ENCODE results near the gene CITED1. TPM values are rescaled to one million over a fixed set of nuclear protein-coding genes. Genes with fewer than 3 reads are reported as not detected.

Gene CITED1
- total RNA-seq, 1 experiment from 2014 or later = 0.36 TPM

DNA sequence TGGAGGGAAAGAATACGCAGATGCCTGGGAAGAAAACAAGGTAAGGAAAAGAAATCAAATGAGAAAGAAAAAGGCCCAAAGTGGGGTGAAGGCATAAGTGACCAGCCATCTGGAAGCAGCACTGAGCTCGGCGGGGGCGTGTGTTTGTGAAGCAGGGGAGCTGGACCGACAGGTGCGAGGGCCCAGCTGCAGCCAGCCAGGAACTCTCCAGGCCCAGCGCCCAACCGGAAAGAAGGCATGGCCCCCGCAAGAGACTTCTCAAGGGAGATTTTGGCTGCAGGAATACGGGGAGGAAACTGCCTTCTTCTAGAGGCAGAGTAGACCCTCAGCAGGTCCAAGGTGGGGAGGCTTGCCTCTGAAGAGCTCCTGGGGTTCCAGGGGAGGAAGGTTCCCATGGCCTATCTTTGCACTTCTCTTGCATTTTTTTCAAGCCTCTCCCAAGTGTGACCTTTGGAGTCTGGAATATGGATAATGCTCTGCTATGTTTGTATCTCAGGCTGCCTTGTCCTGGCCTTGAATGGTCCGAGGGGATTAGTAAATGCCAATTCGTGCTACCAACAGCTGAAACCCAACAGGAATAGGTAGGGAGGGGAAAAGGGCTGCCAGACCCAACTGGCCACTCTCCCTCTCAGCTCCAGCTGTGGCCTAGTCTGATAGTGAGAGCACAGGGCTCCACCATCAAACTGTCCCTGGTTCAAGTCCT, 10.8 kb upstream of the CITED1 start:
- no peaks in the 10 kb centered on the region for H3K36me3 ChIP-seq (ENCODE audit: control insufficient read depth, insufficient read depth, low read length)
- no peaks in the 10 kb centered on the region for H3K9me3 ChIP-seq (ENCODE audit: control insufficient read depth, insufficient read depth, low read depth, low read length)
- DNase-seq (ENCODE audit: low read depth, low spot score) (no peak), ATAC-seq (no peak)
- intact Hi-C loops (cut with micrococcal nuclease; ENCODE audit: unreplicated experiment) = no loop called here
- no peaks in the 10 kb centered on the region for H3K27me3 ChIP-seq (ENCODE audit: control insufficient read depth, insufficient read depth, low read length)
- no peak overlapping the region for H3K4me3 ChIP-seq (ENCODE audit: low read depth in 2 of 2, low read length in 2 of 2)
- BruUV-seq (replicated peaks) = no TSS peak
- TF ChIP-seq REST (IDR thresholded peaks at IDR 0.05; ENCODE audit: insufficient read depth in 1 of 2, low read depth in 2 of 2, low read length in 1 of 2) = no peak
- no peak for TF ChIP-seq TCF7L2 (IDR thresholded peaks at IDR 0.05; ENCODE audit: low read depth, low read length)
- TF ChIP-seq, protein P1, sequence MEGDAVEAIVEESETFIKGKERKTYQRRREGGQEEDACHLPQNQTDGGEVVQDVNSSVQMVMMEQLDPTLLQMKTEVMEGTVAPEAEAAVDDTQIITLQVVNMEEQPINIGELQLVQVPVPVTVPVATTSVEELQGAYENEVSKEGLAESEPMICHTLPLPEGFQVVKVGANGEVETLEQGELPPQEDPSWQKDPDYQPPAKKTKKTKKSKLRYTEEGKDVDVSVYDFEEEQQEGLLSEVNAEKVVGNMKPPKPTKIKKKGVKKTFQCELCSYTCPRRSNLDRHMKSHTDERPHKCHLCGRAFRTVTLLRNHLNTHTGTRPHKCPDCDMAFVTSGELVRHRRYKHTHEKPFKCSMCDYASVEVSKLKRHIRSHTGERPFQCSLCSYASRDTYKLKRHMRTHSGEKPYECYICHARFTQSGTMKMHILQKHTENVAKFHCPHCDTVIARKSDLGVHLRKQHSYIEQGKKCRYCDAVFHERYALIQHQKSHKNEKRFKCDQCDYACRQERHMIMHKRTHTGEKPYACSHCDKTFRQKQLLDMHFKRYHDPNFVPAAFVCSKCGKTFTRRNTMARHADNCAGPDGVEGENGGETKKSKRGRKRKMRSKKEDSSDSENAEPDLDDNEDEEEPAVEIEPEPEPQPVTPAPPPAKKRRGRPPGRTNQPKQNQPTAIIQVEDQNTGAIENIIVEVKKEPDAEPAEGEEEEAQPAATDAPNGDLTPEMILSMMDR (IDR thresholded peaks at IDR 0.05) = no peak
- no peak for TF ChIP-seq POLR2AphosphoS5 (IDR thresholded peaks at IDR 0.05; ENCODE audit: low read depth, low read length)
- no peak for TF ChIP-seq SIN3A (IDR thresholded peaks at IDR 0.05; ENCODE audit: borderline replicate concordance, insufficient read depth, low read depth, low read length)
- H3K4me1 ChIP-seq (ENCODE audit: control insufficient read depth, insufficient read depth, low read length) = no peaks in the 10 kb centered on the region
- POLR2A ChIA-PET = no interaction called here
- H3K27ac ChIP-seq (ENCODE audit: low read length) = no peak overlapping the region
- in situ Hi-C loops (cut with HindIII; ENCODE audit: low pct_unique_long_range_greater_than_20kb, low sequenced_read_pairs) = no loop called here
- CTCF ChIA-PET = no interaction called here

- ChIA-PET POLR2A (no interaction called here), CTCF (no interaction called here)
- ATAC-seq = no peak
- no peak overlapping the region for H3K4me3 ChIP-seq (ENCODE audit: low read depth in 2 of 2, low read length in 2 of 2)
- in situ Hi-C loops (cut with HindIII; ENCODE audit: low pct_unique_long_range_greater_than_20kb, low sequenced_read_pairs) = no loop called here
- no peaks in the 10 kb centered on the region for H3K4me1 ChIP-seq (ENCODE audit: control insufficient read depth, insufficient read depth, low read length)
- H3K36me3 ChIP-seq (ENCODE audit: control insufficient read depth, insufficient read depth, low read length) = no peaks in the 10 kb centered on the region
- no peaks in the 10 kb centered on the region for H3K9me3 ChIP-seq (ENCODE audit: control insufficient read depth, insufficient read depth, low read depth, low read length)
- no peaks in the 10 kb centered on the region for H3K27me3 ChIP-seq (ENCODE audit: control insufficient read depth, insufficient read depth, low read length)
- BruUV-seq (replicated peaks) = no TSS peak
- intact Hi-C loops (cut with micrococcal nuclease; ENCODE audit: unreplicated experiment) = no loop called here
- TF ChIP-seq SIN3A (IDR thresholded peaks at IDR 0.05; ENCODE audit: borderline replicate concordance, insufficient read depth, low read depth, low read length) (no peak), POLR2AphosphoS5 (IDR thresholded peaks at IDR 0.05; ENCODE audit: low read depth, low read length) (no peak), TCF7L2 (IDR thresholded peaks at IDR 0.05; ENCODE audit: low read depth, low read length) (no peak), REST (IDR thresholded peaks at IDR 0.05; ENCODE audit: insufficient read depth in 1 of 2, low read depth in 2 of 2, low read length in 1 of 2) (no peak)
- TF ChIP-seq, protein P1 (IDR thresholded peaks at IDR 0.05) = no peak
- DNase-seq (ENCODE audit: low read depth, low spot score) = no peak
- H3K27ac ChIP-seq (ENCODE audit: low read length) = no peak overlapping the region
Observed at GRCh38 chrX:72314881-72315280, 9.2 kb upstream of the CITED1 start.
